Muscle layer of colon (tissue), 2 donors: ENCODE results near the gene TMEM25.
"Not testable (repeated sequence)": the region's sequence is repeated elsewhere in the genome, so short reads cannot be mapped to it uniquely, and the experiment has no call there.

Source experiments
- H3K27ac ChIP-seq: one replicate; pipeline ENCODE4 v1.7.0; 2013; ENCODE audit warnings: low read depth, mild to moderate bottlenecking, low read length, moderate library complexity
- H3K27me3 ChIP-seq, 2 donors: one replicate each; pipeline ENCODE4 v1.7.0; 2013; ENCODE audit warnings: low read length in 2 of 2, mild to moderate bottlenecking in 2 of 2; ENCODE audit not compliant: insufficient read depth in 2 of 2, control insufficient read depth in 1 of 2
- H3K36me3 ChIP-seq: one replicate; pipeline ENCODE4 v1.7.0; 2013; ENCODE audit warnings: mild to moderate bottlenecking, low read length; ENCODE audit not compliant: insufficient read depth
- H3K4me1 ChIP-seq: one replicate; pipeline ENCODE4 v1.7.0; 2013; ENCODE audit warnings: mild to moderate bottlenecking, low read length; ENCODE audit not compliant: insufficient read depth
- H3K4me3 ChIP-seq, 2 donors: one replicate each; pipeline ENCODE4 v1.7.0; 2013; ENCODE audit warnings: low read length in 2 of 2, low read depth in 1 of 2, mild to moderate bottlenecking in 1 of 2, moderate library complexity in 1 of 2
- H3K9ac ChIP-seq: one replicate; pipeline ENCODE4 v1.7.0; 2013; ENCODE audit warnings: low read length
- H3K9me3 ChIP-seq: one replicate; pipeline ENCODE4 v1.7.0; 2013; ENCODE audit warnings: mild to moderate bottlenecking, low read length
- donor health status: abdominal sarcoma.
- donor health status: Adenocarcinoma of cecum.

The TMEM25 gene

GRCh38 chr11:118565051-118565450 is 34.1 kb downstream of the TMEM25 start:
- no peak overlapping the region for H3K9ac ChIP-seq
- H3K27ac ChIP-seq = peak overlapping the region; percentile 14
- H3K36me3 ChIP-seq = no peaks in the 10 kb centered on the region
- peaks cover 8% of the 10 kb centered on the region for H3K4me1 ChIP-seq
- H3K9me3 ChIP-seq = no peaks in the 10 kb centered on the region
- peak overlapping the region in 1 of 2 donors; percentile 38 for H3K4me3 ChIP-seq
- H3K27me3 ChIP-seq = no peaks in the 10 kb centered on the region

- Histone ChIP-seq H3K4me1 (peaks cover 14% of the 10 kb centered on the region), H3K4me3 (no peak overlapping the region), H3K27ac (no peak overlapping the region), H3K9ac (no peak overlapping the region), H3K27me3 (no peaks in the 10 kb centered on the region), H3K9me3 (no peaks in the 10 kb centered on the region), H3K36me3 (no peaks in the 10 kb centered on the region)
Observed at GRCh38 chr11:118569670-118570069, 38.7 kb downstream of the TMEM25 start.

- H3K4me3 ChIP-seq = no peak overlapping the region
- H3K36me3 ChIP-seq = no peaks in the 10 kb centered on the region
- H3K27me3 ChIP-seq = no peaks in the 10 kb centered on the region
- H3K9ac ChIP-seq = no peak overlapping the region
- H3K9me3 ChIP-seq = no peaks in the 10 kb centered on the region
- peaks cover 14% of the 10 kb centered on the region for H3K4me1 ChIP-seq
- no peak overlapping the region for H3K27ac ChIP-seq
Observed at GRCh38 chr11:118570787-118571186, 39.8 kb downstream of the TMEM25 start.

- not testable (repeated sequence) for H3K9me3 ChIP-seq, H3K9ac ChIP-seq, H3K36me3 ChIP-seq, H3K27me3 ChIP-seq
- Histone ChIP-seq H3K4me1 (peaks cover 15% of the 10 kb centered on the region), H3K27ac (peak overlapping the region; percentile 94), H3K4me3 (peak overlapping the region; percentile 68 to 97)
Observed at GRCh38 chr11:118571701-118572060, 40.7 kb downstream of the TMEM25 start.

- no peaks in the 10 kb centered on the region for H3K9me3 ChIP-seq
- no peaks in the 10 kb centered on the region for H3K27me3 ChIP-seq
- no peaks in the 10 kb centered on the region for H3K36me3 ChIP-seq
- H3K9ac ChIP-seq = peak within 1 kb of the TSS; percentile 69
- H3K27ac ChIP-seq = peak within 1 kb of the TSS; percentile 94
- H3K4me1 ChIP-seq = peaks cover 15% of the 10 kb centered on the region
- peak within 1 kb of the TSS; percentile 68 to 97 for H3K4me3 ChIP-seq
Observed at GRCh38 chr11:118572061-118572980, 41.3 kb downstream of the TMEM25 start, which contains the start of gene ARCN1. TSS of gene ARCN1 (plus strand) at chr11:118572409. CDS start at chr11:118572548, 139 bp downstream.

DNA sequence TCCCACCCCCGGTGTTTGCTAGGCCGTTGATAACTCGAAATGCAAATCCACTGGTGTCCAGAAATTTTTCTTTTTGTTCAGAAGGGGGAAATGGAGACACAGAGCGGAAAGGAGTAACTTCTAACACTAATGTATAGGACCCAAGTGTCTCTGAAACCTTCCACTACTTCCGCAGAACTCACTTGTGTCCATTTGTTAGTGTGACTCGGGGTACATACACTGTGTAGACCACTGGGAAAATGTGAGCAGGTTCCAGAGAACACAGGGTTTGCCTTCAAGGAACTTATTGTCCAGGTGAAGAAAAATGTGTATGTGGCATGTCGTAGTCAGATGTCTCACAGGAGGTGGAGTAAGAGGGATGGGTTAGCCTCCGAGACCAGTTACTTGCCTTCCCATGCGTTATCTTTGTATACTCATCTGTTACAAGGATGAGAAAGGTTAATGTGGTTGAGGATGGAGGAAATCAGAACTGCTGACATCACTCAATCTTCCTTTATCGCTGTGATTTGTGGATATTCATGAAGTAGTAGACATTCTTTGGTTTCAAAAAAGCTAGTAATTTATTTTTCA is 42.1 kb downstream of the TMEM25 start:
- no peaks in the 10 kb centered on the region for H3K9me3 ChIP-seq
- no peaks in the 10 kb centered on the region for H3K36me3 ChIP-seq
- no peaks in the 10 kb centered on the region for H3K27me3 ChIP-seq
- peak overlapping the region; percentile 69 for H3K9ac ChIP-seq
- peak overlapping the region; percentile 94 for H3K27ac ChIP-seq
- peaks cover 15% of the 10 kb centered on the region for H3K4me1 ChIP-seq
- H3K4me3 ChIP-seq = peak overlapping the region; percentile 68 to 97

DNA sequence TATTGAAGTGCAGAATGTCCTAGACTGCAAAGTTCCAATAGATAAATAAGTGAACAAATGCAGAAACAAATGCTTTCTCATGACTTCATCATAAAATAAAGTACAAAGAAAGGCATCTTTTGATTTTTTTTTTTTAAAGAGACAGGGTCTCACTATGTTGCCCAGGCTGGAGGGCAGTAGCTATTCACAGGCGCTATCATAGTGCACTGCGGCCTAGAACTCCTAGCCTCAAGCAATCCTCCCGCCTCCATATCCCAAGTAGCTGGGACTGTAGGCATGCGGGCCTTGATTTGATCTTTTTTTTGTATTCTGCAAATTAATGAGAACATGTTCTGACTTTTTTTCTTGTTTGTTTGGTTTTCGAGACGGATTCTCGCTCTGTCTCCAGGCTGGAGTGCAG is 43.6 kb downstream of the TMEM25 start:
- no peaks in the 10 kb centered on the region for H3K36me3 ChIP-seq
- H3K4me1 ChIP-seq = peaks cover 15% of the 10 kb centered on the region
- H3K27me3 ChIP-seq = no peaks in the 10 kb centered on the region
- no peak overlapping the region for H3K4me3 ChIP-seq
- H3K9ac ChIP-seq = no peak overlapping the region
- H3K27ac ChIP-seq = no peak overlapping the region
- no peaks in the 10 kb centered on the region for H3K9me3 ChIP-seq

DNA sequence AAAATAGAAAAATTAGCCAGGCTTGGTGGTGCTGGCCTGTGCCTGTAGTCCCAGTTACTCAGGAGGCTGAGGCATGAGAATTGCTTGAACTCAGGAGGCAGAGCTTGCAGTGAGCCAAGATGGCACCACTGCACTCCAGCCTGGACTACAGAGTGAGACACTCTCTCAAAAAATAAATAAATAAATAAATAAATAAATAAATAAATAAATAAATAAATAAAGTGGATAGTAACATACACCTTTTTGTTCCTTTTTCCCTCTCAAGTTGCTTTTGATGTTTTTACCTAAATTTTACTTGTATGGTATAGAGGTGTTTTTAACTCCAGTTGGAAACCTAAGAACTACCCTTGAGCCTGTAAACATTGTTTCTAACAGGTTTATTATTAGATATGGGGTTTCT is 47.0 kb downstream of the TMEM25 start:
- H3K27me3 ChIP-seq, H3K9ac ChIP-seq, H3K9me3 ChIP-seq, H3K27ac ChIP-seq, H3K4me3 ChIP-seq: not testable (repeated sequence)
- Histone ChIP-seq H3K36me3 (peaks cover 13% of the 10 kb centered on the region), H3K4me1 (peaks cover 15% of the 10 kb centered on the region)

DNA sequence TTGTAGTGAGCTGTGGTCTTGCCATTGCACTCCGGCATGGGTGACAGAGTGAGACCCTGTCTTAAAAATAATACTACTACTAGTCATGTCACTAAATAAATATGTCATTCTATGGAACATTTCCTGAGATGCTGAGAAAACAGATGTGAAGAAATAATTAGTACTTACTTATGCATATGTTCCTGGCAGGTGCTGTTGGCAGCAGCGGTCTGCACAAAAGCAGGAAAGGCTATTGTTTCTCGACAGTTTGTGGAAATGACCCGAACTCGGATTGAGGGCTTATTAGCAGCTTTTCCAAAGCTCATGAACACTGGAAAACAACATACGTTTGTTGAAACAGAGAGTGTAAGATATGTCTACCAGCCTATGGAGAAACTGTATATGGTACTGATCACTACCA is 50.1 kb downstream of the TMEM25 start:
- no peak overlapping the region for H3K9ac ChIP-seq
- H3K4me1 ChIP-seq = peaks cover 1% of the 10 kb centered on the region
- H3K27ac ChIP-seq = no peak overlapping the region
- no peaks in the 10 kb centered on the region for H3K27me3 ChIP-seq
- H3K36me3 ChIP-seq = peaks cover 41% of the 10 kb centered on the region
- H3K9me3 ChIP-seq = no peaks in the 10 kb centered on the region
- no peak overlapping the region for H3K4me3 ChIP-seq
